IPS-NIHi11 (cell line): ENCODE data around the gene CALM1.

ENCODE experiments used
- DNase-seq: peaks from one replicate; pipeline ENCODE4 v3.0.0; 2012; ENCODE audit warnings: mixed read lengths, low spot score

The CALM1 gene

GRCh38 chr14:90443161-90444076 is 46.6 kb downstream of the CALM1 start:
- DNase-seq = no peak

- DNase-seq = no peak
These were observed 47.4 kb downstream of the CALM1 start for GRCh38 chr14:90444077-90444696.

DNA sequence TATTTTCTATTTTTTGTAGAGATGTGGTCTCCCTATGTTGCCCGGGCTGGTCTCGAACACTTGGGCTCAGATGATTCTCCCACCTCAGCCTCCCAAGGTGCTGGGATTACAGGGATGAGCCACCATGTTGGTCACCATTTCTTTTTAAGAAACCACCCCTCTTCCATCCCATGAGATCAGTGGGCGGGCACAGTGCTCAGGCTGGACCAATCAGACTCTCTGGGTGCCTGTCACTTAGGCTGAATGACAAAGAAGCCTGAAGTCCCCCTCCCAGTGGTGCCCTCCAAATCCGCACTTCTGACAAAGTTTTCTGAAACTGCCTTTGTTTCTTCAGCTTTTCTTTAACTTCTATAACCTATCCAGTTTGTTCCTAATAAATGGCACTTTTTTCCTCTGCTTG is 48.2 kb downstream of the CALM1 start:
- peak; percentile 67 for DNase-seq

- DNase-seq = no peak
These were observed 49.6 kb downstream of the CALM1 start for GRCh38 chr14:90446405-90446804.

GRCh38 chr14:90447720-90448497 is 51.1 kb downstream of the CALM1 start:
- no peak for DNase-seq

- DNase-seq = no peak
These were observed 52.6 kb downstream of the CALM1 start for GRCh38 chr14:90449411-90449810.

- no peak for DNase-seq
These were observed 53.3 kb downstream of the CALM1 start for GRCh38 chr14:90450151-90450550.

GRCh38 chr14:90450667-90451066 is 53.8 kb downstream of the CALM1 start:
- DNase-seq = no peak

DNA sequence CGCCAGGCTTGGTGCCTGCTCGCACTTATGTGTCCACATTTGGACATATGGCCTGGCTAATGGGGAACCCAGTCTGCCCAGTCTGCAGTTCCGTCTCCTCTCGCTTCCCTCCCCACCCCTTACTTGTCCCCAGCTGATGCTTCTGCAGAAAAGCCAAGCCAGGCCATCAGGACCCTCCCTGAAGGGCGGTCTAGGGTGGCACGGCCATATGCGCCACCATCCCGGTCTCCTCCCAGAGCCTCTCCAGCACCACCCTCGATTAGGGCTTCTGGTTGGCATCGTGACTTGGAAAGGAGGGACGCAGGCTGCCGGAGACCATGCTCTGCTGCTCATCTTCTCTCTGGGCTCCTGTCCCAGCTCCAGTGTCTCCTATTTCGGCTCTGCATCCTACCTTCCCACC is 54.6 kb downstream of the CALM1 start:
- DNase-seq = no peak

GRCh38 chr14:90451961-90452360 is 55.1 kb downstream of the CALM1 start:
- DNase-seq = no peak

- DNase-seq = no peak
These were observed 55.5 kb downstream of the CALM1 start for GRCh38 chr14:90452366-90452765.

- DNase-seq = no peak
These were observed 56.6 kb downstream of the CALM1 start for GRCh38 chr14:90453401-90453951.

GRCh38 chr14:90454041-90455000 is 57.5 kb downstream of the CALM1 start:
- peak; percentile 100 for DNase-seq

- DNase-seq = no peak
These were observed 58.3 kb downstream of the CALM1 start for GRCh38 chr14:90455100-90455571.

- DNase-seq = no peak
These were observed 59.7 kb downstream of the CALM1 start for GRCh38 chr14:90456551-90456950.

- DNase-seq = no peak
These were observed 60.4 kb downstream of the CALM1 start for GRCh38 chr14:90457186-90457585.
